Activated naive CD8-positive, alpha-beta T cell treated with anti-CD3 and anti-CD28 coated beads for 36 hours (primary cell): ENCODE results near the gene TSKS. TPM values are rescaled to one million over a fixed set of nuclear protein-coding genes. Genes with fewer than 3 reads are reported as not detected.
A peak's percentile ranks its signal among the peaks of the same experiment; 100 is the strongest.
"Not testable (repeated sequence)": the region's sequence is repeated elsewhere in the genome, so short reads cannot be mapped to it uniquely, and the experiment has no call there.

Experiments used
- DNase-seq: peaks from one replicate; pipeline ENCODE4 v3.0.0; 2021
- H3K27ac Mint-ChIP-seq: one replicate; pipeline ENCODE4 v1.8.0; 2022; ENCODE audit warnings: mild to moderate bottlenecking, moderate library complexity, mixed read lengths
- H3K27me3 Mint-ChIP-seq: one replicate; pipeline ENCODE4 v1.8.0; 2022; ENCODE audit warnings: mild to moderate bottlenecking, mixed read lengths
- H3K36me3 Mint-ChIP-seq: one replicate; pipeline ENCODE4 v1.8.0; 2021; ENCODE audit warnings: mild to moderate bottlenecking, mixed read lengths
- H3K4me1 Mint-ChIP-seq: one replicate; pipeline ENCODE4 v1.8.0; 2021; ENCODE audit warnings: mixed read lengths
- H3K4me3 Mint-ChIP-seq: one replicate; pipeline ENCODE4 v1.8.0; 2022; ENCODE audit warnings: mild to moderate bottlenecking, moderate library complexity, mixed read lengths
- H3K9me3 Mint-ChIP-seq: one replicate; pipeline ENCODE4 v1.8.0; 2022; ENCODE audit warnings: mixed read lengths
- total RNA-seq, 2 experiments: library from RNA; stranded (reverse); gene quantifications; one replicate each; pipeline ENCODE4 v1.2.3, GENCODE V29; 2021

The TSKS gene
- total RNA-seq, 2 experiments from 2014 or later: 0.58 to 0.72 TPM

GRCh38 chr19:49727217-49728030 lies 35.7 kb downstream of the TSKS start:
- H3K4me3 Mint-ChIP-seq: no peak overlapping the region
- no peaks in the 10 kb centered on the region for H3K4me1 Mint-ChIP-seq
- H3K27ac Mint-ChIP-seq: no peak overlapping the region
- DNase-seq: no peak
- no peaks in the 10 kb centered on the region for H3K27me3 Mint-ChIP-seq
- H3K9me3 Mint-ChIP-seq: no peaks in the 10 kb centered on the region
- H3K36me3 Mint-ChIP-seq: peaks cover 6% of the 10 kb centered on the region

GRCh38 chr19:49719420-49719819 lies 43.7 kb downstream of the TSKS start:
- H3K4me3 Mint-ChIP-seq, H3K27ac Mint-ChIP-seq: not testable (repeated sequence)

DNA sequence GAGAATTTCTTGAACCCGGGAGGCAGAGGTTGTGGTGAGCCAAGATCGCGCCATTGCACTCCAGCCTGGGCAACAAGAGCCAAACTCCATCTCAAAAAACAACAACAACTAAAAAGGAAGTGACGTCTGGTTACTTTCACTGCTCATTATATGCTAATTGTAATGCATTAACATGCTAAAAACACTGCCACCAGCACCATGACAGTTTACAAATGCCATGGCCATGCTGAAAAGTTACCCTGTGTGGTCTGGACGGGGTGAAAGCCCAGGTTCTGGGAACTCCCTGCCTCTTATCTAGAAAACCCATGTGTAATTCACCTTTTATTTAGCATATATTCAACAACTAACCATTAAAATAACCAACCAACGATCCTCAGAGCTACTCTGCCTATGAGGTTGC lies 44.1 kb downstream of the TSKS start:
- Mint-ChIP-seq H3K9me3 (no peaks in the 10 kb centered on the region), H3K27ac (no peak overlapping the region), H3K27me3 (no peaks in the 10 kb centered on the region), H3K4me1 (peaks cover 12% of the 10 kb centered on the region), H3K4me3 (no peak overlapping the region), H3K36me3 (no peaks in the 10 kb centered on the region)
- DNase-seq: no peak

More at GRCh38 chr19:49719420-49719819, 43.7 kb downstream of the TSKS start:
- H3K9me3 Mint-ChIP-seq, H3K36me3 Mint-ChIP-seq, H3K27me3 Mint-ChIP-seq, DNase-seq: not testable (repeated sequence)
- H3K4me1 Mint-ChIP-seq: peaks cover 12% of the 10 kb centered on the region

DNA sequence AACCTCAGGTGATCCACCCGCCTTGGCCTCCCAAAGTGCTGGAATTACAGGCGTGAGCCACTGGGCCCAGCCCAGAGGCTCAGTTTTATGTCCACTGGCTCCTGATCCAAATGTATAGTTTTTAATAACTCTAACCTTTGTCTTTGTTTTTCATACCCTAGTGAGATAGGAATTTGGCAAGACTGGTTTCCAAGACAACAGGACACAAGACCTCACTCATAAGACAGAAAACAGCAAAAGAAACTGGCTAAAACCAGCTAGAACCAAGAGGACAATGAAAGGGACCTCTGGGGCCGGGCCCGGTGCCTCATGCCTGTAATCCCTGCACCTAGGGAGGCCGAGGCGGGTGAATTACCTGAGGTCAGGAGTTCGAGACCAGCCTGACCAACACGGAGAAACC lies 44.6 kb downstream of the TSKS start:
- no peaks in the 10 kb centered on the region for H3K36me3 Mint-ChIP-seq
- DNase-seq: no peak
- H3K27me3 Mint-ChIP-seq: no peaks in the 10 kb centered on the region
- no peaks in the 10 kb centered on the region for H3K9me3 Mint-ChIP-seq
- H3K4me3 Mint-ChIP-seq: peak overlapping the region; percentile 91
- peak overlapping the region; percentile 89 for H3K27ac Mint-ChIP-seq
- peaks cover 12% of the 10 kb centered on the region for H3K4me1 Mint-ChIP-seq

GRCh38 chr19:49716154-49716553 lies 47.0 kb downstream of the TSKS start:
- H3K27ac Mint-ChIP-seq: no peak overlapping the region
- no peaks in the 10 kb centered on the region for H3K36me3 Mint-ChIP-seq
- H3K4me1 Mint-ChIP-seq: peaks cover 9% of the 10 kb centered on the region
- H3K9me3 Mint-ChIP-seq: no peaks in the 10 kb centered on the region
- no peak for DNase-seq
- H3K27me3 Mint-ChIP-seq: no peaks in the 10 kb centered on the region
- H3K4me3 Mint-ChIP-seq: no peak overlapping the region

DNA sequence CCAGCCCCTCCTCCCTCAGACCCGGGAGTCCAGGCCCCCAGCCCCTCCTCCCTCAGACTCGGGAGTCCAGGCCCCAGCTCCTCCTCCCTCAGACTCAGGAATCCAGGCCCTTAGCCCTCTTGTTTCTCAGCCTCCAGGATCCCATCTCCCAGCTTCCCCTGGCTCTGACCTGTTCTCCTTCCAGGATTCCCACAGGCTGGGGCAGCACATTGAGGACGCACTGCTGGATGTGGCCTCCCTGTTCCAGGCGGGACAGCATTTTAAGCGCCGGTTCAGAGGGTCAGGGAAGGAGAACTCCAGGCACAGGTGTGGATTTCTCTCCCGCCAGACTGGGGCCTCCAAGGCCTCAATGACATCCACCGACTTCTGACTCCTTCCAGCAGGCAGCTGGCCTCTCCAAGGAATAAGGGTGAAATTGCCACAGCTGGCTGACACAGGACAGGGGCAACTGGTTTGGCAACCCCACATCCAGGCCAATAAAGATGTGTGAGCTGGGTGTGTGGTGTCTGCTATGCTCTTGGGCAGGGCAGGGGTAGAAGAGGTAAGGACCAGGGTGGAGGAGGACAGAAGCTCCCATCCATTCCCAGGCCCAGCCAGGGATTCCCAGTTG lies 49.8 kb downstream of the TSKS start:
- no peak overlapping the region for H3K27ac Mint-ChIP-seq
- H3K9me3 Mint-ChIP-seq: no peaks in the 10 kb centered on the region
- peaks cover 9% of the 10 kb centered on the region for H3K4me1 Mint-ChIP-seq
- no peak for DNase-seq
- no peaks in the 10 kb centered on the region for H3K36me3 Mint-ChIP-seq
- peaks cover 5% of the 10 kb centered on the region for H3K27me3 Mint-ChIP-seq
- H3K4me3 Mint-ChIP-seq: no peak overlapping the region

DNA sequence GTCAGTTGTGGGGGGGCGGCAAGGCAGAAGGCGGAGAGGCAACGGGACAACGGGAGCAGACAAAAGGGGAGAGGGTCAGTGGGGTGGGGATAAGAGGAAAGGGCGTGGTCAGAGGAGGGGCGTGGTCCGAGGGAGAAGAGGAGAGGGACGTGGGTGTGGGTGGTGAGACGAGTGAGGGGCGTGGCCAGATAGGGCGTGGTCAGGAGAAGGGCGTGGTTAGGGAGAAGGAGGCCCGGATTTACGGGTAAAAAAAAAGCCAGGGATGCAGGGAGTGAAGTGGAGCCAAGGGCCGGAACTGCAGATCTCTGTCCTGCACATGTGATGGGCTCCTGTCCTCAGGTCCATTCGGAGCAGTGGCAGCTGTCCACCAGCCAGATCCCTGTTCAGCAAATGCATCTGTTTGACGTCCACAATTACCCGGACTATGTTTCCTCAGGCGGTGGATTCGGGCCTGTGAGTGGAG lies 50.7 kb downstream of the TSKS start:
- H3K4me3 Mint-ChIP-seq: no peak overlapping the region
- H3K9me3 Mint-ChIP-seq: no peaks in the 10 kb centered on the region
- H3K36me3 Mint-ChIP-seq: no peaks in the 10 kb centered on the region
- DNase-seq: no peak
- H3K27me3 Mint-ChIP-seq: peaks cover 5% of the 10 kb centered on the region
- H3K4me1 Mint-ChIP-seq: peaks cover 5% of the 10 kb centered on the region
- H3K27ac Mint-ChIP-seq: no peak overlapping the region

GRCh38 chr19:49710372-49710951 lies 52.6 kb downstream of the TSKS start:
- peaks cover 5% of the 10 kb centered on the region for H3K27me3 Mint-ChIP-seq
- no peak overlapping the region for H3K27ac Mint-ChIP-seq
- no peak for DNase-seq
- H3K9me3 Mint-ChIP-seq: no peaks in the 10 kb centered on the region
- H3K36me3 Mint-ChIP-seq: no peaks in the 10 kb centered on the region
- H3K4me3 Mint-ChIP-seq: no peak overlapping the region
- no peaks in the 10 kb centered on the region for H3K4me1 Mint-ChIP-seq

- no peak overlapping the region for H3K4me3 Mint-ChIP-seq
- H3K36me3 Mint-ChIP-seq: no peaks in the 10 kb centered on the region
- no peak overlapping the region for H3K27ac Mint-ChIP-seq
- no peaks in the 10 kb centered on the region for H3K9me3 Mint-ChIP-seq
- peaks cover 15% of the 10 kb centered on the region for H3K27me3 Mint-ChIP-seq
- no peak for DNase-seq
- no peaks in the 10 kb centered on the region for H3K4me1 Mint-ChIP-seq
These were observed 57.2 kb downstream of the TSKS start for GRCh38 chr19:49705919-49706318.

DNA sequence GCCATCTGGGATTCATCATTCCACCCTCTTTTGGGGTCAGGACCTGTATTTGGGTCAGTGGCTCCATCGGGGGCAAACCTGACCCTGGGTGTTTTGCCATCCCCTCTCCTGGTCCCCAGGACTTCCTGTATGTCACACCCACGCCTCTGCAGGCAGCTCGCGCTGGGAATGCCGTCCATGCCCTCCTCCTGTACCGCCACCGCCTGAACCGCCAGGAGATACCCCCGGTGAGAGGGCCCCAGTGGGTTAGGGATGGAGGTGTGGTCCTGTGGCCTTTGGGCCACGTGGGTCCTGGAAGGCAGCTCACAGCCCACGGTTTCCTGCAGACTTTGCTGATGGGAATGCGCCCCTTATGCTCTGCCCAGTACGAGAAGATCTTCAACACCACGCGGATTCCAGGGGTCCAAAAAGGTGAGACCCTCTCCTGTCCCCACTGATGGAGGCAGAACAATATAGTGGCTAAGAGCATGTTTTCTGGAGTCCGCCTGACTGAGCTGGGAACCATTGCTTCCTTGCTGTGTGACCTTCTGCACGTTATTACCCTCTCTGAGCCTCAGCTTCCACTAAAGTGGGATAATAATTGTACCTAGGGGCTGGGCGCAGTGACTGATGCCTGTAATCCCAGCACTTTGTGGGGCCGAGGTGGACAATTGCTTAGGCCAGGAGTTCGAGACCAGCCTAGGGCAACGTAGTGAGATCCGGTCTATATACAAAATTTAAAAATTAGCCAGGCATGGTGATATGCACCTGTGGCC lies 58.0 kb downstream of the TSKS start:
- H3K27me3 Mint-ChIP-seq: peaks cover 16% of the 10 kb centered on the region
- no peak overlapping the region for H3K27ac Mint-ChIP-seq
- no peaks in the 10 kb centered on the region for H3K9me3 Mint-ChIP-seq
- H3K4me1 Mint-ChIP-seq: no peaks in the 10 kb centered on the region
- H3K36me3 Mint-ChIP-seq: no peaks in the 10 kb centered on the region
- DNase-seq: no peak
- no peak overlapping the region for H3K4me3 Mint-ChIP-seq

DNA sequence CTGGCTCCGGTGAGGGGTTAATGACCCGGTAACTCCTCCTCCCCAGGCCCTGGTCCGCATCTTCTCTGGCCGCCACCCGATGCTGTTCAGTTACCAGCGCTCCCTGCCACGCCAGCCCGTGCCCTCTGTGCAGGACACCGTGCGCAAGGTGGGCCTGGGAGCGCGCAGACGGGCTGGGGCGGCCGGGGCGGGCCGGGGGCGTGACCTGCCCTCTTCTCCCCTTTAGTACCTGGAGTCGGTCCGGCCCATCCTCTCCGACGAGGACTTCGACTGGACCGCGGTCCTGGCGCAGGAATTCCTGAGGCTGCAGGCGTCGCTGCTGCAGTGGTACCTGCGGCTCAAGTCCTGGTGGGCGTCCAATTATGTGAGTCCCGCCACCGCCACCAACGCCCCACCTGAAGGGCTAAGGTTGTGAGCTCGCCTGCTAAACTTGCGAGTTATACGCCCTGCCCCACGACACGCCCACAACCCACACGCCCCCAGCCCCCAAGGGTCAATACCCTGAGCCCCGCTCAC lies 61.8 kb downstream of the TSKS start:
- H3K4me3 Mint-ChIP-seq: no peak overlapping the region
- H3K9me3 Mint-ChIP-seq: no peaks in the 10 kb centered on the region
- no peak for DNase-seq
- H3K36me3 Mint-ChIP-seq: no peaks in the 10 kb centered on the region
- H3K27me3 Mint-ChIP-seq: peaks cover 14% of the 10 kb centered on the region
- H3K4me1 Mint-ChIP-seq: no peaks in the 10 kb centered on the region
- no peak overlapping the region for H3K27ac Mint-ChIP-seq

DNA sequence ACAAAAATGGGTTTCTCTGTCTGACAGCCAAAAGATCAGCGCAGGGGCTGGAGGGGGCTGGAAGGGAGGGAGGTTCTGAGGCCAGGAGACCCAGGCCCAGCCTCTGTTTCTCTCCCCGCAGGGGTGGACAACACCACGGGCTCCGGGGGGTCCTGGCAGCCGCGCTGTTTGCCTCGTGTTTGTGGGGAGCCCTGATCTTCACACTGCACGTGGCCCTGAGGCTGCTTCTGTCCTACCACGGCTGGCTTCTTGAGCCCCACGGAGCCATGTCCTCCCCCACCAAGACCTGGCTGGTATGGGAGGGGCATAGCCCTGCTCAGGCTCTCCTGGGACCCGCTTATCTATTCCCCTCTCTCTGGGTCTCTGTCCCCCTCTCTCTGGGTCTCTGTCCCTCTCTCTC lies 62.5 kb downstream of the TSKS start:
- no peaks in the 10 kb centered on the region for H3K9me3 Mint-ChIP-seq
- H3K36me3 Mint-ChIP-seq: no peaks in the 10 kb centered on the region
- no peak for DNase-seq
- H3K4me1 Mint-ChIP-seq: no peaks in the 10 kb centered on the region
- H3K4me3 Mint-ChIP-seq: no peak overlapping the region
- H3K27me3 Mint-ChIP-seq: peaks cover 14% of the 10 kb centered on the region
- H3K27ac Mint-ChIP-seq: no peak overlapping the region

DNA sequence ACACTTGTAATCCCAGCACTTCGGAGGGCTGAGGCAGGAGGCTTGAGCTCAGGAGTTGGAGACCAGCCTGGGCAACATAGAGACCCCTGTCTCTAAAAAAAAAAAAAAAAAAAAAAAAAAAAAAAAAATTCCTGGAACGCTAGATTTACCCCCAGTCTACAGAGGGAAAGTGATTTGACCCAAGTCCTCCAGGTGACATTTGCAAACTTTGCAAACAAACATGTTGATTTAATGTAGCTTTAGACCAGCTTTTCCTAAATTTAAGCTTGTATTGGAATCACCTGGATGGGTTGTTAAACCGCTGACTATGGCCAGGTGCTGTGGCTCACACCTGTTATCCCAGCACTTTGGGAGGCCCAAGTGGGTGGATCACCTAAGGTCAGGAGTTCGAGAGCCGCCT lies 63.7 kb downstream of the TSKS start:
- peaks cover 14% of the 10 kb centered on the region for H3K27me3 Mint-ChIP-seq
- no peak for DNase-seq
- no peak overlapping the region for H3K27ac Mint-ChIP-seq
- H3K9me3 Mint-ChIP-seq: no peaks in the 10 kb centered on the region
- no peaks in the 10 kb centered on the region for H3K36me3 Mint-ChIP-seq
- H3K4me3 Mint-ChIP-seq: no peak overlapping the region
- no peaks in the 10 kb centered on the region for H3K4me1 Mint-ChIP-seq

DNA sequence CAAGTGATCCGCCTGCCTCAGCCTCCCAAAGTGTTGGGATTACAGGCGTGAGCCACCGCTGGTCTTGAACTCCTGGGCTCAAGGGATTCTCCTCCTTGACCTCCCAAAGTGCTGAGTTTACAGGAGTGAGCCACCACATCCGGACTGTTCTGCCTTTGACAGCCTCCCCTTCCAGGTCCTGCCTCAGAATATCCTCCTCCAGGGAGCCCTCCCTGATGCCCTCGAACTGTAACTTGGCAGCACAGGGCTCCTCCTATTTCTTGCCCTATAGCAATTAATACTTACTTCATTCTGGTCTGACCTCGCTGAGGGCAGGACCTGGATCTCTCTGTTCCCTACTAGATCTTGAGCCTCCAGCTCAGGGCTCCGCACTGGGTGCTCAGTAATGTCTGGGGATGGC lies 66.2 kb downstream of the TSKS start:
- no peak for DNase-seq
- no peak overlapping the region for H3K4me3 Mint-ChIP-seq
- peaks cover 2% of the 10 kb centered on the region for H3K4me1 Mint-ChIP-seq
- no peaks in the 10 kb centered on the region for H3K9me3 Mint-ChIP-seq
- no peaks in the 10 kb centered on the region for H3K36me3 Mint-ChIP-seq
- peaks cover 15% of the 10 kb centered on the region for H3K27me3 Mint-ChIP-seq
- no peak overlapping the region for H3K27ac Mint-ChIP-seq

- H3K27ac Mint-ChIP-seq: no peak overlapping the region
- H3K4me3 Mint-ChIP-seq: no peak overlapping the region
- H3K9me3 Mint-ChIP-seq: no peaks in the 10 kb centered on the region
These were observed 67.0 kb downstream of the TSKS start for GRCh38 chr19:49696115-49696514.

More at GRCh38 chr19:49696115-49696514, 67.0 kb downstream of the TSKS start:
- no peak for DNase-seq
- Mint-ChIP-seq H3K36me3 (no peaks in the 10 kb centered on the region), H3K27me3 (peaks cover 22% of the 10 kb centered on the region), H3K4me1 (peaks cover 4% of the 10 kb centered on the region)
